Daoy (cell line): Measurements from ENCODE around the gene TOP1. TPM values are rescaled to one million over a fixed set of nuclear protein-coding genes. Genes with fewer than 3 reads are reported as not detected.

Experiments
- DNase-seq: peaks from one replicate; pipeline ENCODE4 v3.0.0-alpha.2; 2015; ENCODE audit warnings: low read depth
- total RNA-seq: library from RNA; depleted of rRNA; stranded (reverse); fragments of >200 nt; shearing (Covaris generic); gene quantifications from 2 replicates; pipeline ENCODE4 v1.2.3, GENCODE V29; 2014

Gene TOP1
- total RNA-seq, 1 experiment from 2014 or later: 15.0 TPM

- DNase-seq: no peak
These were observed 8.6 kb downstream of the TOP1 start for GRCh38 chr20:41037179-41037578.

GRCh38 chr20:41038149-41038877, 9.7 kb downstream of the TOP1 start:
- DNase-seq: no peak

- DNase-seq: no peak
These were observed 10.3 kb downstream of the TOP1 start for GRCh38 chr20:41038878-41039404.

- no peak for DNase-seq
These were observed 12.2 kb downstream of the TOP1 start for GRCh38 chr20:41040855-41041254.

DNA sequence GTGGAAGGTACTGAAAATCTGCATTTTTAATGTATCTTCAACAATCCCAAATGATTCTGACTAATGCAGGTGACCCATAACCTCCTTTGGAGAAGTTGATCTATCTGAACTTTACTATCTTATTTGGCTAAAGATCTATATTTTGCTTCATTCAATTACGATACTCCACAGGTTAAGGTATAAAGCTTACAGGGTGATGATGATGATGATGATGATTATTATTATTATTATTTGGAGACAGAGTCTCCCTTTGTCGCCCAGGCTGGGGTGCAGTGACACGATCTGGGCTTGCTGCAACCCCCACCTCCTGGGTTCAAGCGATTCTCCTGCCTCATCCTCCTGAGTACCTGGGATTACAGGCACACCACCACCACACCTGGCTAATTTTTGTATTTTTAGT, 13.1 kb downstream of the TOP1 start:
- DNase-seq: no peak

GRCh38 chr20:41044409-41045062, 15.9 kb downstream of the TOP1 start:
- DNase-seq: no peak

DNA sequence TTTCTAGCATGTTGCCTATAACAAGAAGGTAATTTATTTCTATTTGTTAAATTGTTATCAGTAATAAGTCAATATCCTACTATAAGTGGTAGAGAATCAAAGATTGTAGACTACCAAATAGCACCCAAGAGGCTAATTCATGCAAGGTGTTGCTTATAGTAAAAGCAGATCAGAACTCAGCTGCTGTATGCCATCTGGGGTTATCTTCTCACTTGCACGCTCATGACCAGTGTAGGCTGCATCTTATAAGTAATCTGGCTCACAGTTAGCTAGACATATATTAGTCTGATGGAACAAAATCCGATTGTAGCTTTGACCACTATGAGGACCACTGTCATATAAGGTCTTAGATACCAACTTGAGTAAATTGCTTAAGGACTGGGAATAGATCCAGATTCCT, 17.0 kb downstream of the TOP1 start:
- DNase-seq: no peak

GRCh38 chr20:41046716-41047115, 18.1 kb downstream of the TOP1 start:
- no peak for DNase-seq

GRCh38 chr20:41047279-41047974, 18.8 kb downstream of the TOP1 start:
- DNase-seq: no peak

DNA sequence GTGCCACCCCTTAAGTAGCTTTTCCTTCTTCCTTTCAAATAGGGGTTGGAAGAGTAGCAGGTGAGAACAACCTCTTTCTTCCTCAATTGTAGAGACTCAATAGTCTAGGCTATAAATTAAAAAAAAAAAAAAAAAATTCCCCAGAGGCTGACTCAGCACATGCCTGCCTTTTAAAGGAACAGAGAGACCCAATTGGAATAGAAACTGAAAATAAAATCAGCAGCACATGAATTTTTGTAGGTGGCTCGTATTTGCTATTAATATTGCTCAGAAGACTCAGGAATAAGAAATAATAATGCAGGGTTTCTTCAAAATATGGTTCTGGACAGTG, 19.3 kb downstream of the TOP1 start:
- DNase-seq: no peak

DNA sequence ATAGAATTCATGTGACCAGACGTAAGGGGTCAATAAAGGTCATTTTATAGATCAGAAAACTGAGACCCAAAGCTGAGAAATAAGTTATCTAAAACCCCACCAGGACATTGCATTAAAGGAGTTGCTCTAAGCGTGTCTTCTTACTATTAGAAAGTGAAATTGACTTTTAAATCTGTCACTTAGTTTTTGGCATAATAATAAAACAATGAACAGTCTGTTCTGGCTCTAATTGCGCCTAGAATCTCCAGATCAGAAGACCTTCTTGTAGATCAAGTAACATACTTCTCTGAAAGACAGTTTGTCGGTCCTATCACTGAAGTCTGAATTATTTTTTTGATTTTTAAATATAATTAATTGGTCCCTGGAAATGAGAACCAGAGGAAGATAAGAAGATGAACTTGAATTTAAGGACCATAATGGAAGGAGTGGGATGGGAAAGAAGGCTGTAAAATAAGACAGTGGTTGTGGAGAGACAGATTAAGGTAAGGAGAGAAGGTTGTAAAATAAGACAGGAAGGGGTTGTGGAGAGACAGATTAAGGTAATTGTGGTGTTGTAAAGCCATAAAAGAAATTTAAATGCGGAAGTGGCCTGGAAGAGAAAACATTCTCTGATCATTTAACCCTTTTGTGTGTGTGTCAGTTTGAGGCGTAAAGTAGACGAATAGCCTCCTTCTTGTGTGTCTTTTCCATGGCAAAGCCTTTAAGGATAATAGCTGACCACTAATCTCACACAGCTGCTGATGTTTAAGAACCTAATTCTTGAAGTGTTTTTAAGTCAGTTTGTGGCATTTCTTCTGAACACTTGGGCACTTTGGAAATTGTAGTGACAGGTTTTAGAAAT, 20.1 kb downstream of the TOP1 start:
- peak; percentile 20 for DNase-seq

DNA sequence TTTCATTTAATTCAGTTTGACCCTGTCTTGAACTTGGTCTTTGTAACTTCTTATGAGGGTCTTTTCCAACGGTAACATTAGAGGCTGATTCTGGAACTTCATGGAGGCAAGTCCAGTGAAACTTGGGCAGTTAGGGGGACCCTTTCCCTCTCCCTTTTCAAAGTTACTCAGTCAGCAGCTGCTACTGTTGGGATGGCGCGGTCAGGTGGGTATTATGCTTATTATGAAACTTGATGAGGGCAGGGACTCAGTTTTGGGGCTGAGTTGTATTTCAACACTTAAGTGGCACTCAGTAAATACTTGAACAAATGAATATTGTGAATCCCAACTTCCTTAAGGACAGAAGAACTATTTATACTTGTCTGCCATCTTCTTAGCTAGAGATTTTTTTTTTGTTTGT, 20.8 kb downstream of the TOP1 start:
- DNase-seq: no peak

DNA sequence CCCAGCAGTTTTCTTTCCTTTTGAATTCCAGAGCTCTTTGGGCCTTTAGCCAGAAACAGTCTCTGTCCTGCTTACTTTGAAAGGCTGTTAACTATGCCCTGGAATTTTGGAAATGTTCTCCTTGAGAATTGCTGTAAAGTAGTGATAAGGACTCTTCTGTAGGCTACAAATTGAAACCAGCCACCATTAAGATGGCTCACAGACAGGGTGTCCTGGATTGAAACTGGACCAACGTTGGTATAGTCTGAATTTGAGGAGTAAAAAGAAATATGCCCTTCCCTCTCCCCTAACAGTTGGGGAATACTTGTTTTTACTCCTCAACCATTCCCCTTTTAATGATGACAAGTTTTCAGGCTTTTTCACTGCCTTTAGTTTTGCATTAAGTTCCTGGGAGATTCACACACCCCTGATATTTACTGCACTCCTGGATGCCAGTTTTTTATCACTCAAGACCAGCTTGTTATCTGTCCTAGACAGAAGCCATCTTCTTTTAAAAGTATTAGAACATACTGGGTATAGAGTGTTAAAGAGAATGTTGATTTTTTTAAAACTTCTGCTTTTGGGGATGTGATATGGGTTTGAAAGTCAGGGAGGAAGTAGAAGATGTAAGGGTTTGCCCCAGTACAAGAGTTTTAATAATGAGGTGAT, 21.9 kb downstream of the TOP1 start:
- DNase-seq: no peak

- DNase-seq: no peak
These were observed 22.6 kb downstream of the TOP1 start for GRCh38 chr20:41051009-41051825.

DNA sequence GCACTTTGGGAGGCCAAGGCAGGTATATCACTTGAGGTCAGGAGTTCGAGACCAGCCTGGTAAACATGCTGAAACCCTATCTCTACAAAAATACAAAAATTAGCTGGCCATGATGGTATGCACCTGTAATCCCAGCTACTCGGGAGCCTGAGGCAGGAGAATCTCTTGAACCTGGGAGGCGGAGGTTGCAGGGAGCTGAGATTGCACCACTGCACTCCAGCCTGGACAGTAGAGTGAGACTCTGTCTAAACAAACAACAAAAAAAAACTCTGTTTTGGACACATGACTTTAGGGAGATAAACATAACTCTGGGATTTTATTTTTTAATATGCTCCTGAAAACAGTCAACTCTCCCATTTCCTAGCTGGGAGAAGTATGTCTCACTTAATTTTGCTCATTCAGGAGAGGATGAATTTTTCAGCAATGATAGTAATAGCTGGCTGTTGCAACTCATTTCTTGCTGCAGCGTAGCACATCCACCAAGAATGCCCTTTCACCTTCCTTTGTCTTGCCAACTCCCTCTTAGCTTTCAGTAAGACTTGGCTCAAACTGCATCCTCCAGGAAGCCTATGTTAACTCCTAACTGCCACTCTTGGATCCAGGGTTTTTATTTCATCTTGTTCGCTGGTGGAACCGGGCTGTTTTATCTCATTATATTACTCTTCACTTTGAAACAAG, 24.3 kb downstream of the TOP1 start:
- no peak for DNase-seq

DNA sequence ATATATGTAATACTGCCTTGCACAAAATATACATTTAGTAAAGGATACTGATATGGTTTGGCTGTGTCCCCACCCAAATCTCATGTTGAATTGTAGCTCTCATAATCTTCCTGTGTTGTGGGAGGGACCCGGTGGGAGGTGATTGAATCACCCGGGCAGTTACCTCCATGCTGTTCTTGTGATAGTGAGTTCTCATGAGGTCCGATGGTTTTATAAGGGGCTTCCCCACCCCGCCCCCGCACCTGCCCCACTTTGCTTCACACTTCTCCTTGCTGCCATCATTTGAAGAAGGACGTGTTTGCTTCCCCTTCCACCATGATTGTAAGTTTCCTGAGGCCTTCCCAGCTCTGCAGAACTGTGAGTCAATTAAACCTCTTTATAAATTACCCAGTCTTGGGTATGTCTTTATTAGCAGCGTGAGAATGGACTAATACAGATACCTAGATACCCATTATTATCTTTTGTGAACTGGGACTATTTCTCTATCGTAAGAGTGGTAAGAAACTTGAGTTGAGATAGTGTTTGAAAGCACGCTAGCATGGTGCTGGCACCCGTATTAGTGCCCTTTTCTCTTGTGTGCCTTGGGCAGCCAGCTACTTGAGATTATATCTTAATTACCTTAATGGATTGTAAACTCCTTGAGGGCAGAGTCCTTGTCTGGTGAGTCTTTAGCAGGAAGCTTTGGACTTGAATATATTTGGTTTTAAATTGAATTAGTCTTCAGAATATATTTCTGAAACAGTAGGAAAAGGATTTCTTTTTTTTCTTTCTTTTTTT, 25.6 kb downstream of the TOP1 start:
- DNase-seq: no peak

GRCh38 chr20:41054847-41055230, 26.2 kb downstream of the TOP1 start:
- DNase-seq: no peak

GRCh38 chr20:41055679-41056078, 27.1 kb downstream of the TOP1 start:
- no peak for DNase-seq

DNA sequence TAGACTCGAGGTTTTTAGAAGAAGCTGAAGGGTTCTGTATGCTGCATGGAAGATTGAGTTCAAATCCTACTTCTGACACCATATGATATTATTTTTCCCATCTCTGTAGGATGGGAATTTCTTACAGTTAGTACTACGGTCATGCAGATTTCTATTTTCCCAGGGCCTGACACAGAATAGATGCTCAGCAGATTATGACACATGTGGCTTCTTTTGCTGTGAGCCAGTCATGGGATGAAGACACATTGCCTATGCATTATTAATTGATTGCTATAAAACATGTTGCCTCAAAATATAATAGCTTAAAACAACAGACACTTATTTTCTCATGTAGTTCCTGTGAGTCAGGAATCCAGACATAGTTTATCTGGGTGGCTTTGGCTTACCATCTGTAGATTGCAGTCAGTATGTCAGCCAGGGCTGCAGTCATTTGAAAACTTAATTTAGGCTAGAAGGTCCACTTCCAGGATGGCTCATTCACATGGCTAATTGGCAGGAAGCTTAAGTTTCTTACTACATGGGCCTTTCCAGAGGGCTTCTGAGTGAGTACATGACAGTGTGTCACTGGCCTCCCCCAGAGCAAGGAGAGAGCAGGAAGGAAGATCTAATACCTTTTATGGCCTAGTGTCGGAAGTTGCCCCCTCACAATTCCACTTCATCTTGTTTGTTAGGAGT, 29.5 kb downstream of the TOP1 start:
- peak; percentile 91 for DNase-seq
